ENCODE data around the gene RSPO3.

GRCh38 chr6:127195833-127196232, 77.4 kb downstream of the RSPO3 start:
- TF ChIP-seq POLR2A (IDR thresholded peaks at IDR 0.05; ENCODE audit: low read depth, low read length) (no peak), TAF1 (IDR thresholded peaks at IDR 0.05; ENCODE audit: borderline replicate concordance, low read depth, low read length) (no peak), POLR2AphosphoS5 (IDR thresholded peaks at IDR 0.05; ENCODE audit: low read depth, low read length) (no peak)
